Right atrium auricular region (tissue), 2 donors: ENCODE results near the gene IQGAP2. TPM values are rescaled to one million over a fixed set of nuclear protein-coding genes. Genes with fewer than 3 reads are reported as not detected.

Experiments used
- DNase-seq: peaks from one replicate; pipeline ENCODE4 v3.0.0-alpha.2; 2019; ENCODE audit warnings: low spot score
- H3K27ac ChIP-seq, 2 donors: fragments of 200-600 bp; sonication (generic); 1 replicate in 1 of 2; 2 replicates in 1 of 2; pipeline ENCODE4 v1.5.1; 2016 to 2019
- H3K27me3 ChIP-seq, 2 donors: fragments of 200-600 bp; sonication (generic); one replicate each; pipeline versions ENCODE4 v1.5.1 to v1.6.0; 2017 to 2019
- H3K36me3 ChIP-seq: fragments of 200-600 bp; sonication (generic); one replicate; pipeline ENCODE4 v1.5.1; 2016
- H3K4me1 ChIP-seq, 2 donors: fragments of 200-600 bp; sonication (generic); one replicate each; pipeline versions ENCODE4 v1.5.1 to v1.6.0; 2017 to 2019
- H3K4me3 ChIP-seq, 2 donors: fragments of 200-600 bp; sonication (generic); 1 replicate in 1 of 2; 2 replicates in 1 of 2; pipeline ENCODE4 v1.5.1; 2017 to 2019; ENCODE audit warnings: mild to moderate bottlenecking in 1 of 2, moderate library complexity in 1 of 2
- H3K9me3 ChIP-seq, 2 donors: fragments of 200-600 bp; sonication (generic); one replicate each; pipeline ENCODE4 v1.5.1; 2019
- total RNA-seq, 2 donors: library from RNA; depleted of rRNA; stranded (reverse); fragments of >200 nt; gene quantifications; one replicate each; pipeline ENCODE4 v1.1.0, GENCODE V29; 2016
- TF ChIP-seq, protein P1 (sequence below), 2 donors: fragments of 200-600 bp; sonication (generic); IDR thresholded peaks; one replicate each; pipeline ENCODE4 v1.5.1; 2019; ENCODE audit warnings: antibody characterized with exemption in 2 of 2

Gene IQGAP2
- total RNA-seq, 2 donors from 2014 or later, result 5.4 to 12.3 TPM

DNA sequence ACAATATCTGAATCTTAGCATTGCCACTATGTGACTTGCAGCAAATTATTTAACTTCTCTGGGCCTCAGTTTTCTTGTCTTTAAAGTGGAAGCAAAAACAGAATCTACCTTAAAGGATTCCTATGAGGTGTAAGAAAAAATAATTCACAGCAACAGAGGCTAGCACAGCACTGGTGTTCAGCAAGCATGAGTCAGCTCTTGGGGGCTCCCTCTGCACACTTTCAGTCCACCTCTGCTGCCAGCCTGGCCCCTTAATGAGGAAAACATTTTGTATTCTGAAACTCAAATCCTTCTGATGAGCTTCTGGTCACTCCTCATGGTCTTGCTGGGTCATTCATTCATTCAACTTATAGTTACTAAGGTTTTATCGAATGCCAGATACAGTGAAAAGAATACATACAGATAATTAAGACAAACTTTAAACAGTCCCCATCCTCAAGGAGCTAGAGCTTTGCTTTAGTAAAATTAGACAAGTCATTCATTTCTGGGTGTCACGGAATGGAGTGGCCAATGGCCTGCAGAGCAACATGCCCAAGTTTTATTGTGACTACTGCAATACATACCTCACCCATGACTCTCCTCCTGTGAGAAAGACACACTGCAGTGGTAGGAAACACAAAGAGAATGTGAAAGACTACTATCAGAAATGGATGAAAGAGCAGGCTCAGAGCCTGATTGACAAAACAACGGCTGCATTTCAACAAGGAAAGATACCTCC lies 26.8 kb upstream of the IQGAP2 start:
- H3K4me1 ChIP-seq, result peaks cover 0 to 7% of the 10 kb centered on the region in 2 donors
- H3K4me3 ChIP-seq, result no peak overlapping the region
- TF ChIP-seq, protein P1, sequence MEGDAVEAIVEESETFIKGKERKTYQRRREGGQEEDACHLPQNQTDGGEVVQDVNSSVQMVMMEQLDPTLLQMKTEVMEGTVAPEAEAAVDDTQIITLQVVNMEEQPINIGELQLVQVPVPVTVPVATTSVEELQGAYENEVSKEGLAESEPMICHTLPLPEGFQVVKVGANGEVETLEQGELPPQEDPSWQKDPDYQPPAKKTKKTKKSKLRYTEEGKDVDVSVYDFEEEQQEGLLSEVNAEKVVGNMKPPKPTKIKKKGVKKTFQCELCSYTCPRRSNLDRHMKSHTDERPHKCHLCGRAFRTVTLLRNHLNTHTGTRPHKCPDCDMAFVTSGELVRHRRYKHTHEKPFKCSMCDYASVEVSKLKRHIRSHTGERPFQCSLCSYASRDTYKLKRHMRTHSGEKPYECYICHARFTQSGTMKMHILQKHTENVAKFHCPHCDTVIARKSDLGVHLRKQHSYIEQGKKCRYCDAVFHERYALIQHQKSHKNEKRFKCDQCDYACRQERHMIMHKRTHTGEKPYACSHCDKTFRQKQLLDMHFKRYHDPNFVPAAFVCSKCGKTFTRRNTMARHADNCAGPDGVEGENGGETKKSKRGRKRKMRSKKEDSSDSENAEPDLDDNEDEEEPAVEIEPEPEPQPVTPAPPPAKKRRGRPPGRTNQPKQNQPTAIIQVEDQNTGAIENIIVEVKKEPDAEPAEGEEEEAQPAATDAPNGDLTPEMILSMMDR (IDR thresholded peaks at IDR 0.05), result no peak
- H3K9me3 ChIP-seq, result no peaks in the 10 kb centered on the region
- no peaks in the 10 kb centered on the region for H3K27me3 ChIP-seq
- no peak for DNase-seq
- H3K36me3 ChIP-seq, result no peaks in the 10 kb centered on the region
- no peak overlapping the region for H3K27ac ChIP-seq

DNA sequence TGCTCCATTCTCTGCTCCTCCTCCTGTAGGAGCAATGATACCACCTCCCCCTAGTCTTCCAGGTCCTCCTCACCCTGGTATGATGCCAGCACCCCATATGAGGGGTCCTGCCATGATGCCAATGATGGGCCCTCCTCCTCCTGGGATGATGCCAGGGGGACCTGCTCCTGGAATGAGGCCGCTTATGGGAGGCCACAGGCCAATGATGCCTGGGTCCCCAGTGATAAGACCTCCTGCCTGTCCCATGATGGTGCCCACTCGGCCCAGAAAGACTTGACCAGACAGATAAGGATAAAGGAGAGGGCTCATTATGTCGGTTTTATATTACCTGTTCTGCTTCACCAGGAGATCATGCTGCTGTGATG lies 26.2 kb upstream of the IQGAP2 start:
- Histone ChIP-seq H3K9me3 (no peaks in the 10 kb centered on the region), H3K27me3 (no peaks in the 10 kb centered on the region), H3K27ac (no peak overlapping the region), H3K36me3 (no peaks in the 10 kb centered on the region), H3K4me3 (no peak overlapping the region), H3K4me1 (peaks cover 0 to 7% of the 10 kb centered on the region in 2 donors)
- DNase-seq, result no peak
- TF ChIP-seq, protein P1 (IDR thresholded peaks at IDR 0.05), result no peak

DNA sequence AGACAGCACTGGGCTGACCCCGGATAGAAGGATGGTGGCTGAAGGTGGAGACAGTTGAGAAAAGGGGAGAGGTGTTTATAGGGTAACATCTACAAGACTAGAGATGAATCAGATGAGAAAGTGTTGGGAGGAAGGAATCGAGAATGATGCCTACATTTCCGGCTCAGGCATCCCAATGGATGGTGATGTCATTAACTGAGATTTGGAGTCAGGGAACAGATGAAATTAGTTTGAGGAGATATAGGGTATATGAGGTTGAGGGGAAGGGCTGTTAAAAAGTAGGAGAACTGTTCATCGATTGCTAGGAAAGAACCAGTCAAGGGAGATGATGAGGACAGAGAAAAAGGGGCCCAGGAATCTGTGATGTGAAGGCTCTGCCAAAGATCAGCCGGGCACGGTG lies 24.7 kb upstream of the IQGAP2 start:
- no peak for DNase-seq
- no peak overlapping the region for H3K27ac ChIP-seq
- TF ChIP-seq, protein P1 (IDR thresholded peaks at IDR 0.05), result no peak
- H3K4me3 ChIP-seq, result no peak overlapping the region
- no peaks in the 10 kb centered on the region for H3K27me3 ChIP-seq
- H3K36me3 ChIP-seq, result no peaks in the 10 kb centered on the region
- no peaks in the 10 kb centered on the region for H3K9me3 ChIP-seq
- no peaks in the 10 kb centered on the region for H3K4me1 ChIP-seq

DNA sequence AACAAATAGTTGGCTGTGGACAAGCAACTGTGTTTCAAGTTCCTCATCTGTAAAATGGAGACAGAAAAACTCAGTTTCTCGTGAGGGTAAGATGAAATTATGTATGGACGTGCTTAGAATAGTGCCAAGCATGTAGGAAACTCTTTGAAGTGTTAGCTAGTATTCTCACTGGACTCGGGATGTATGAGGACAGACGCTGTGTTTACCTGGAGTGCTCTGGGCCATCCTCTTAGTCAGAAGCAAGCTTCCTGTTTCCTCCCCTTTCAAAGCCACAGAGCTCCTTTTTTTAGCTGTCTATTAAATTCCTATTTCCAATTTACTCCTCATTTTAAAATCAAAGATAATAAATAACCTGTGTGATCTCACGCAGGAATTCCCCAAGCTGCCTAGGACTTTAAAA lies 23.8 kb upstream of the IQGAP2 start:
- Histone ChIP-seq H3K4me1 (no peaks in the 10 kb centered on the region), H3K9me3 (no peaks in the 10 kb centered on the region), H3K4me3 (no peak overlapping the region), H3K27ac (no peak overlapping the region), H3K36me3 (no peaks in the 10 kb centered on the region), H3K27me3 (no peaks in the 10 kb centered on the region)
- TF ChIP-seq, protein P1 (IDR thresholded peaks at IDR 0.05), result no peak
- no peak for DNase-seq

DNA sequence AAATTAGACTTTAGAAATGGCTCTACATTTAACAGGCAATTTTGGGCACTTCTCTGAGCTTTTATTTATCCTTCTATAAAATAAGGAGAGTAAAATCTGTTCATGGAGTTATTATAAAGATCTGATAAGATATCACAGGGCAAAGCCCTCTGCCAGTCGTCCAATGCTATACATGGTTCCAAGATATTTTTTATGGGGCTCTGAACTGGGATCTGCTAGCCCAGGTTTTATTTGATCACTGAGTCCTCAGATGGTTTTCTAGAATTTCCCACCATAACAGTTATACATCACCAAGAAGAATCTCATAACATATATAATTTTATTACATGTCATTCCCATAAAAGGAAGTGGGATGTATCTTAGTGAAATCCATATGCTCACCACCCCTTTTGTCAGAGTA lies 23.2 kb upstream of the IQGAP2 start:
- Histone ChIP-seq H3K4me3 (no peak overlapping the region), H3K27ac (no peak overlapping the region), H3K4me1 (no peaks in the 10 kb centered on the region), H3K27me3 (no peaks in the 10 kb centered on the region), H3K36me3 (no peaks in the 10 kb centered on the region), H3K9me3 (no peaks in the 10 kb centered on the region)
- TF ChIP-seq, protein P1 (IDR thresholded peaks at IDR 0.05), result no peak
- DNase-seq, result no peak
